HEK293 (cell line): ENCODE results near the gene TRIM69.

Source experiments
- CTCF ChIA-PET: fragments of 350-600 bp; formaldehyde crosslinking; extraction: SDS; loops from one replicate; lab custom pipeline; 2021; ENCODE audit warnings: antibody characterized with exemption; lab: Yijun Ruan, JAX
- POLR2A ChIA-PET: fragments of 300-600 bp; formaldehyde crosslinking; extraction: SDS; loops from one replicate; lab custom pipeline; 2020; ENCODE audit warnings: antibody characterized with exemption, inconsistent platforms; lab: Yijun Ruan, JAX
- H3K27ac ChIP-seq: fragments of 200-500 bp; sonication (Bioruptor generic); 2 replicates; pipeline ENCODE4 v1.5.1; 2014; ENCODE audit warnings: low read depth, low read length, control low read depth, inconsistent platforms; ENCODE audit errors: extremely low read depth
- H3K36me3 ChIP-seq, 2 experiments: fragments of 200-500 bp in 1 of 2; sonication (Bioruptor generic) in 1 of 2; 1 replicate in 1 of 2; 2 replicates in 1 of 2; pipeline ENCODE4 v1.5.1; 2014 to 2017; ENCODE audit warnings: inconsistent platforms in 2 of 2, low read length in 2 of 2; ENCODE audit not compliant: control insufficient read depth in 2 of 2, insufficient read depth in 1 of 2
- H3K4me1 ChIP-seq: fragments of 200-500 bp; sonication (Bioruptor generic); 2 replicates; pipeline ENCODE4 v1.5.1; 2014; ENCODE audit warnings: mild to moderate bottlenecking, low read length, inconsistent platforms; ENCODE audit not compliant: control insufficient read depth, insufficient read depth
- H3K4me3 ChIP-seq: 2 replicates; pipeline ENCODE4 v1.5.1; 2011; ENCODE audit warnings: low read depth, mild to moderate bottlenecking, control low read depth, low read length, moderate library complexity
- H3K9me3 ChIP-seq: fragments of 200-500 bp; sonication (Bioruptor generic); 2 replicates; pipeline ENCODE4 v1.5.1; 2014; ENCODE audit warnings: low read depth, low read length, inconsistent platforms; ENCODE audit not compliant: control insufficient read depth, insufficient read depth
- GFI1B ChIP-seq: fragments of 450-650 bp; formaldehyde crosslinking; IDR thresholded peaks from 2 replicates; pipeline ENCODE4 v1.5.1; 2016; ENCODE audit warnings: missing biosample characterization, missing genetic modification characterization
- HOXC10 ChIP-seq: sonication (generic); formaldehyde crosslinking; IDR thresholded peaks from 2 replicates; pipeline ENCODE4 v1.8.1; 2023; ENCODE audit warnings: mild to moderate bottlenecking, missing genetic modification reagents
- OSR2 ChIP-seq: fragments of 450-650 bp; formaldehyde crosslinking; IDR thresholded peaks from 2 replicates; pipeline ENCODE4 v1.5.1; 2016; ENCODE audit warnings: missing biosample characterization, missing genetic modification characterization
- PRDM4 ChIP-seq: fragments of 450-650 bp; formaldehyde crosslinking; IDR thresholded peaks from 2 replicates; pipeline ENCODE4 v1.5.1; 2017; ENCODE audit warnings: missing biosample characterization, missing genetic modification characterization
- REPIN1 ChIP-seq: fragments of 450-650 bp; formaldehyde crosslinking; IDR thresholded peaks from 2 replicates; pipeline ENCODE4 v1.5.1; 2017; ENCODE audit warnings: missing biosample characterization, missing genetic modification characterization, low read depth
- SP3 ChIP-seq: fragments of 450-650 bp; formaldehyde crosslinking; IDR thresholded peaks from 2 replicates; pipeline ENCODE4 v1.5.1; 2016; ENCODE audit warnings: missing biosample characterization, missing genetic modification characterization
- ZBTB20 ChIP-seq: fragments of 450-650 bp; formaldehyde crosslinking; IDR thresholded peaks from 2 replicates; pipeline ENCODE4 v1.5.1; 2016; ENCODE audit warnings: missing biosample characterization, missing genetic modification characterization
- ZBTB21 ChIP-seq: fragments of 450-650 bp; formaldehyde crosslinking; IDR thresholded peaks from 2 replicates; pipeline ENCODE4 v1.5.1; 2017; ENCODE audit warnings: missing biosample characterization, missing genetic modification characterization
- ZBTB8A ChIP-seq: fragments of 450-650 bp; formaldehyde crosslinking; IDR thresholded peaks from 2 replicates; pipeline ENCODE4 v1.5.1; 2016; ENCODE audit warnings: missing biosample characterization, missing genetic modification characterization
- ZEB2 ChIP-seq: fragments of 450-650 bp; formaldehyde crosslinking; IDR thresholded peaks from 2 replicates; pipeline ENCODE4 v1.5.1; 2016; ENCODE audit warnings: missing biosample characterization, missing genetic modification characterization
- ZNF221 ChIP-seq: fragments of 450-650 bp; formaldehyde crosslinking; IDR thresholded peaks from 2 replicates; pipeline ENCODE4 v1.5.1; 2017; ENCODE audit warnings: missing biosample characterization, missing genetic modification characterization, borderline replicate concordance
- ZNF223 ChIP-seq: fragments of 450-650 bp; formaldehyde crosslinking; IDR thresholded peaks from 2 replicates; pipeline ENCODE4 v1.5.1; 2016; ENCODE audit warnings: missing biosample characterization, missing genetic modification characterization
- ZNF239 ChIP-seq: fragments of 450-650 bp; formaldehyde crosslinking; IDR thresholded peaks from 2 replicates; pipeline ENCODE4 v1.5.1; 2016; ENCODE audit warnings: missing biosample characterization, missing genetic modification characterization
- ZNF521 ChIP-seq: fragments of 450-650 bp; formaldehyde crosslinking; IDR thresholded peaks from 2 replicates; pipeline ENCODE4 v1.5.1; 2017; ENCODE audit warnings: missing biosample characterization, mild to moderate bottlenecking, missing genetic modification characterization
- ZNF645 ChIP-seq: fragments of 450-650 bp; formaldehyde crosslinking; IDR thresholded peaks from 2 replicates; pipeline ENCODE4; 2016; ENCODE audit warnings: missing biosample characterization, missing genetic modification characterization
- ZNF654 ChIP-seq: fragments of 450-650 bp; formaldehyde crosslinking; IDR thresholded peaks from 2 replicates; pipeline ENCODE4 v1.5.1; 2016; ENCODE audit warnings: low read depth, missing biosample characterization, missing genetic modification characterization
- ZNF664 ChIP-seq: fragments of 450-650 bp; formaldehyde crosslinking; IDR thresholded peaks from 2 replicates; pipeline ENCODE4 v1.5.1; 2016; ENCODE audit warnings: missing biosample characterization, missing genetic modification characterization
- ZNF776 ChIP-seq: fragments of 450-650 bp; formaldehyde crosslinking; IDR thresholded peaks from 2 replicates; pipeline ENCODE4 v1.5.0; 2017; ENCODE audit warnings: missing biosample characterization, missing genetic modification characterization, borderline replicate concordance
- ZNF777 ChIP-seq: fragments of 450-650 bp; formaldehyde crosslinking; IDR thresholded peaks from 2 replicates; pipeline ENCODE4 v1.5.1; 2017; ENCODE audit warnings: missing biosample characterization, missing genetic modification characterization, borderline replicate concordance
- ZNF837 ChIP-seq: fragments of 450-650 bp; formaldehyde crosslinking; IDR thresholded peaks from 2 replicates; pipeline ENCODE4 v1.5.1; 2016; ENCODE audit warnings: missing biosample characterization, missing genetic modification characterization
- ZNF843 ChIP-seq: fragments of 450-650 bp; formaldehyde crosslinking; IDR thresholded peaks from 2 replicates; pipeline ENCODE4 v1.5.1; 2016; ENCODE audit warnings: missing biosample characterization, missing genetic modification characterization
- ZSCAN16 ChIP-seq: fragments of 450-650 bp; formaldehyde crosslinking; IDR thresholded peaks from 2 replicates; pipeline ENCODE4 v1.5.1; 2016; ENCODE audit warnings: missing biosample characterization, missing genetic modification characterization
- ZSCAN30 ChIP-seq: fragments of 450-650 bp; IDR thresholded peaks from 2 replicates; pipeline ENCODE4 v1.5.1; 2018; ENCODE audit warnings: missing biosample characterization, mild to moderate bottlenecking, missing genetic modification characterization, moderate library complexity
- TF ChIP-seq, protein P1 (sequence below): fragments of 450-650 bp; formaldehyde crosslinking; IDR thresholded peaks from 2 replicates; pipeline ENCODE4 v1.5.1; 2016; ENCODE audit warnings: missing biosample characterization, missing genetic modification characterization

TRIM69 gene

GRCh38 chr15:44728576-44729407, 7.5 kb upstream of the TRIM69 start (continued):
- TF ChIP-seq ZNF777 (no peak), ZSCAN30 (tag by site-specific recombination) (peak; percentile 11; the same call in 1 of the 2 replicates), ZNF654 (tag by site-specific recombination) (no peak)
- TF ChIP-seq, protein P1, sequence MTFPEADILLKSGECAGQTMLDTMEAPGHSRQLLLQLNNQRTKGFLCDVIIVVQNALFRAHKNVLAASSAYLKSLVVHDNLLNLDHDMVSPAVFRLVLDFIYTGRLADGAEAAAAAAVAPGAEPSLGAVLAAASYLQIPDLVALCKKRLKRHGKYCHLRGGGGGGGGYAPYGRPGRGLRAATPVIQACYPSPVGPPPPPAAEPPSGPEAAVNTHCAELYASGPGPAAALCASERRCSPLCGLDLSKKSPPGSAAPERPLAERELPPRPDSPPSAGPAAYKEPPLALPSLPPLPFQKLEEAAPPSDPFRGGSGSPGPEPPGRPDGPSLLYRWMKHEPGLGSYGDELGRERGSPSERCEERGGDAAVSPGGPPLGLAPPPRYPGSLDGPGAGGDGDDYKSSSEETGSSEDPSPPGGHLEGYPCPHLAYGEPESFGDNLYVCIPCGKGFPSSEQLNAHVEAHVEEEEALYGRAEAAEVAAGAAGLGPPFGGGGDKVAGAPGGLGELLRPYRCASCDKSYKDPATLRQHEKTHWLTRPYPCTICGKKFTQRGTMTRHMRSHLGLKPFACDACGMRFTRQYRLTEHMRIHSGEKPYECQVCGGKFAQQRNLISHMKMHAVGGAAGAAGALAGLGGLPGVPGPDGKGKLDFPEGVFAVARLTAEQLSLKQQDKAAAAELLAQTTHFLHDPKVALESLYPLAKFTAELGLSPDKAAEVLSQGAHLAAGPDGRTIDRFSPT (tag by site-specific recombination), result 0 out of 2 replicates have a peak, but pooled peaks have one; percentile 9
- TF ChIP-seq, all 188 proteins: peak for 40

DNA sequence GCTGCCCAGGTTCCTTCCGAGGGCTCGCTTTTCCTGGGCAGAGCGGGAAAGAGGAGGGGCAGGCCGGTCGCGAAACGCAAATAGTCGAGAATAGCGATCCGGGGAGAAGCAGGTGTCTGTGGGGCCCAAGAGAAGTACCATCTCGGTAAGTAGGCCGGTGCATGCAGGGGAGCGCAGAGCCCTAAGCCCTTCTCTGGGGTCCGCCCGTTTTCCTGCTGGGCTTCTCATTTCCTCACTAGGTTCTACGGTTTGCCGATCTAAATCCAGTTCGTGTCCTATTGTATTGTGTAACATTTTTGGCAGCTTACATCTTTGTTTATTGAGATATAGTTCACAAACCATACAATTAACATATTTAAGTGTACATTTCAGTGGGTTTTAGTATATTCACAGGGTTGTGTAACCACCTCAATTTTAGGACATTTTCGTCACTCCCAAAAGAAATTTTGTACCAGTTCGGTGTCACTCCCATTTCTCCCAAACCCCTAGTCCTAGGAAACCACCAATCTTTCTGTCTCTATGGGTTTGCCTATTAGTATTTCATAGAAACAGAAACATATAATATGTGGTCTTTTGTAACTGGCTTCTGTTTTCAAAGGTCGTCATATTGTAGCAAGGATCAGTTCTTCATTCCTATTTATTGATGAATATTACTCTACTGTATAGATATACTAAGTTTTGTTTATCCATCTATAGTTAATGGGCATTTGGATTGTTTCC, 6.8 kb upstream of the TRIM69 start:
- ChIA-PET CTCF (interaction anchor here (0.8 to 1.7 kb wide), 8 partner anchors 9 to 137 kb away, joined by 3 to 10 read pairs (median 4); partner anchors contain the start of gene SPG11), POLR2A (interaction anchor here (0.6 to 2.3 kb wide), 8 partner anchors 8 to 193 kb away, joined by 3 to 37 read pairs (median 4); partner anchors contain the start of genes B2M, EIF3J, PATL2 and SPG11)
- no peaks in the 10 kb centered on the region for H3K9me3 ChIP-seq
- peak overlapping the region; percentile 69 for H3K4me3 ChIP-seq
- peak overlapping the region; percentile 85 for H3K27ac ChIP-seq
- peaks cover 7% of the 10 kb centered on the region; the same call in 1 of the 2 replicates for H3K4me1 ChIP-seq
- peaks cover 0 to 13% of the 10 kb centered on the region in 2 experiments; a peak in 1 of 3 replicates for H3K36me3 ChIP-seq
- TF ChIP-seq, protein P1 (tag by site-specific recombination), result no peak
- TF ChIP-seq ZNF837 (tag by site-specific recombination) (no peak), ZEB2 (tag by site-specific recombination) (no peak), PRDM4 (tag by site-specific recombination) (no peak), HOXC10 (CRISPR knock-in tag) (no peak), ZBTB21 (no peak), ZSCAN16 (no peak), ZNF645 (tag by site-specific recombination) (no peak), ZNF239 (tag by site-specific recombination) (no peak), ZBTB20 (0 out of 2 replicates have a peak, but pooled peaks have one; percentile 6), ZNF843 (tag by site-specific recombination) (no peak), REPIN1 (tag by site-specific recombination) (no peak), ZNF521 (no peak), OSR2 (tag by site-specific recombination) (no peak), ZNF776 (tag by site-specific recombination) (no peak), ZNF221 (tag by site-specific recombination) (no peak), ZNF223 (tag by site-specific recombination) (no peak), SP3 (tag by site-specific recombination) (no peak), ZNF664 (peak; percentile 90), GFI1B (tag by site-specific recombination) (no peak), ZBTB8A (0 out of 2 replicates have a peak, but pooled peaks have one; percentile 31)
